Transverse colon (tissue), 4 donors: Measurements from ENCODE around the gene NHLRC4.

Experiments
- EP300 ChIP-seq: sonication (generic); formaldehyde crosslinking; IDR thresholded peaks from one replicate; pipeline ENCODE4 v1.6.1; 2017; ENCODE audit warnings: antibody characterized with exemption, low read depth
- POLR2A ChIP-seq: fragments of 450-650 bp; IDR thresholded peaks from one replicate; pipeline ENCODE4 v1.6.1; 2016; ENCODE audit warnings: antibody characterized with exemption, mild to moderate bottlenecking, moderate library complexity
- POLR2AphosphoS5 ChIP-seq, 3 donors: sonication (generic); formaldehyde crosslinking; IDR thresholded peaks; one replicate each; pipeline ENCODE4 v1.6.1; 2016; ENCODE audit warnings: antibody characterized with exemption in 3 of 3
- TF ChIP-seq, protein P1 (sequence below), 5 experiments: fragments of 200-600 bp in 3 of 5; fragments of 450-650 bp in 2 of 5; sonication (generic) in 3 of 5; IDR thresholded peaks; 1 replicate in 2 of 5; 2 replicates in 3 of 5; pipeline ENCODE4 v1.5.1; 2016 to 2017; ENCODE audit warnings: antibody characterized with exemption in 5 of 5, inconsistent platforms in 3 of 5, mild to moderate bottlenecking in 2 of 5, moderate library complexity in 1 of 5

- no peak for TF ChIP-seq POLR2A
- TF ChIP-seq, protein P1, sequence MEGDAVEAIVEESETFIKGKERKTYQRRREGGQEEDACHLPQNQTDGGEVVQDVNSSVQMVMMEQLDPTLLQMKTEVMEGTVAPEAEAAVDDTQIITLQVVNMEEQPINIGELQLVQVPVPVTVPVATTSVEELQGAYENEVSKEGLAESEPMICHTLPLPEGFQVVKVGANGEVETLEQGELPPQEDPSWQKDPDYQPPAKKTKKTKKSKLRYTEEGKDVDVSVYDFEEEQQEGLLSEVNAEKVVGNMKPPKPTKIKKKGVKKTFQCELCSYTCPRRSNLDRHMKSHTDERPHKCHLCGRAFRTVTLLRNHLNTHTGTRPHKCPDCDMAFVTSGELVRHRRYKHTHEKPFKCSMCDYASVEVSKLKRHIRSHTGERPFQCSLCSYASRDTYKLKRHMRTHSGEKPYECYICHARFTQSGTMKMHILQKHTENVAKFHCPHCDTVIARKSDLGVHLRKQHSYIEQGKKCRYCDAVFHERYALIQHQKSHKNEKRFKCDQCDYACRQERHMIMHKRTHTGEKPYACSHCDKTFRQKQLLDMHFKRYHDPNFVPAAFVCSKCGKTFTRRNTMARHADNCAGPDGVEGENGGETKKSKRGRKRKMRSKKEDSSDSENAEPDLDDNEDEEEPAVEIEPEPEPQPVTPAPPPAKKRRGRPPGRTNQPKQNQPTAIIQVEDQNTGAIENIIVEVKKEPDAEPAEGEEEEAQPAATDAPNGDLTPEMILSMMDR (IDR thresholded peaks at IDR 0.05) = no peak
- no peak for TF ChIP-seq EP300
- no peak for TF ChIP-seq POLR2AphosphoS5 (IDR thresholded peaks at IDR 0.05)
Measured at GRCh38 chr16:566475-567372, at the start of gene NHLRC4.
